Naive thymus-derived CD4-positive, alpha-beta T cell (primary cell): ENCODE measurements around the gene NUF2. TPM values are rescaled to one million over a fixed set of nuclear protein-coding genes. Genes with fewer than 3 reads are reported as not detected.
"Not testable (repeated sequence)": the region's sequence is repeated elsewhere in the genome, so short reads cannot be mapped to it uniquely, and the experiment has no call there.

Source experiments
- ATAC-seq: fragments of 150-1000 bp; cut with Tn5 transposase; 2 replicates; pipeline ENCODE4 v1.10.0; 2021; ENCODE audit warnings: mild to moderate bottlenecking, moderate library complexity
- CTCF ChIA-PET: fragments of 350-600 bp; sonication (Branson Sonifier 250); formaldehyde crosslinking; loops from one replicate; lab custom pipeline; 2021; ENCODE audit warnings: antibody characterized with exemption; lab: Charles Lee
- POLR2A ChIA-PET: fragments of 350-600 bp; sonication (Branson Sonifier 250); formaldehyde crosslinking; loops from one replicate; lab custom pipeline; 2021; ENCODE audit warnings: antibody characterized with exemption, inconsistent platforms; lab: Charles Lee
- DNase-seq, 9 donors: peaks; one replicate each; pipeline versions ENCODE4 v3.0.0 to v3.0.0-alpha.2; 2020 to 2022; ENCODE audit warnings: mixed read lengths in 1 of 9
- H3K27ac ChIP-seq: one replicate; pipeline ENCODE4 v1.7.0; 2013; ENCODE audit warnings: mild to moderate bottlenecking, low read depth, low read length, moderate library complexity
- H3K27me3 ChIP-seq, 2 donors: one replicate each; pipeline ENCODE4 v1.7.0; 2013; ENCODE audit warnings: low read length in 2 of 2, mild to moderate bottlenecking in 2 of 2, moderate library complexity in 2 of 2; ENCODE audit not compliant: control insufficient read depth in 2 of 2, insufficient read depth in 2 of 2
- H3K36me3 ChIP-seq, 3 experiments: 1 replicate in 2 of 3; 2 replicates in 1 of 3; pipeline ENCODE4 v1.7.0; 2013; ENCODE audit warnings: low read length in 3 of 3, mild to moderate bottlenecking in 3 of 3, moderate library complexity in 1 of 3; ENCODE audit not compliant: insufficient read depth in 3 of 3, control insufficient read depth in 2 of 3
- H3K4me1 ChIP-seq, 2 donors: one replicate each; pipeline ENCODE4 v1.7.0; 2013; ENCODE audit warnings: low read length in 2 of 2, mild to moderate bottlenecking in 2 of 2, moderate library complexity in 1 of 2; ENCODE audit not compliant: control insufficient read depth in 2 of 2, insufficient read depth in 2 of 2
- H3K4me3 ChIP-seq: 2 replicates; pipeline ENCODE4 v1.7.0; 2013; ENCODE audit warnings: mild to moderate bottlenecking, low read length
- H3K9me3 ChIP-seq, 3 experiments: 1 replicate in 2 of 3; 2 replicates in 1 of 3; pipeline ENCODE4 v1.7.0; 2013; ENCODE audit warnings: low read length in 3 of 3; ENCODE audit not compliant: control insufficient read depth in 2 of 3
- H3K27ac Mint-ChIP-seq, 9 donors: one replicate each; pipeline ENCODE4 v1.8.0; 2020 to 2022; ENCODE audit warnings: mixed read lengths in 9 of 9, mild to moderate bottlenecking in 8 of 9, moderate library complexity in 5 of 9, inconsistent platforms in 2 of 9
- H3K27me3 Mint-ChIP-seq, 5 donors: one replicate each; pipeline ENCODE4 v1.8.0; 2021 to 2022; ENCODE audit warnings: mixed read lengths in 5 of 5, mild to moderate bottlenecking in 1 of 5
- H3K36me3 Mint-ChIP-seq, 5 donors: one replicate each; pipeline ENCODE4 v1.8.0; 2020 to 2022; ENCODE audit warnings: mixed read lengths in 5 of 5, mild to moderate bottlenecking in 3 of 5, inconsistent platforms in 1 of 5
- H3K4me1 Mint-ChIP-seq, 7 donors: one replicate each; pipeline ENCODE4 v1.8.0; 2020 to 2022; ENCODE audit warnings: mixed read lengths in 7 of 7, mild to moderate bottlenecking in 3 of 7, inconsistent platforms in 1 of 7
- H3K4me3 Mint-ChIP-seq, 10 donors: one replicate each; pipeline ENCODE4 v1.8.0; 2020 to 2022; ENCODE audit warnings: mild to moderate bottlenecking in 10 of 10, mixed read lengths in 10 of 10, moderate library complexity in 6 of 10, inconsistent platforms in 2 of 10
- H3K9me3 Mint-ChIP-seq, 11 donors: one replicate each; pipeline ENCODE4 v1.8.0; 2020 to 2022; ENCODE audit warnings: mixed read lengths in 11 of 11, mild to moderate bottlenecking in 4 of 11, inconsistent platforms in 1 of 11, moderate library complexity in 1 of 11
- intact Hi-C, 2 donors: fragments of 100-400 bp; cut with micrococcal nuclease; formaldehyde crosslinking; loops; one replicate each; pipeline ENCODE4 v1.15.1; 2023
- polyA plus RNA-seq, 2 donors: library from polyadenylated mRNA; unstranded; fragments of 300-500 nt; fragmentation: Illumina TruSeq; gene quantifications; one replicate each; pipeline ENCODE4 v1.2.3, GENCODE V29; 2021
- total RNA-seq, 6 experiments: library from RNA in 5 of 6; stranded (reverse) in 5 of 6; gene quantifications; 1 replicate in 5 of 6; 2 replicates in 1 of 6; pipeline ENCODE4 v1.2.3 and lab custom pipeline; 2021 to 2026

Gene NUF2
- total and polyA plus RNA-seq, 7 experiments from 2014 or later = 1.0 to 38.8 (median 1.6) TPM

DNA sequence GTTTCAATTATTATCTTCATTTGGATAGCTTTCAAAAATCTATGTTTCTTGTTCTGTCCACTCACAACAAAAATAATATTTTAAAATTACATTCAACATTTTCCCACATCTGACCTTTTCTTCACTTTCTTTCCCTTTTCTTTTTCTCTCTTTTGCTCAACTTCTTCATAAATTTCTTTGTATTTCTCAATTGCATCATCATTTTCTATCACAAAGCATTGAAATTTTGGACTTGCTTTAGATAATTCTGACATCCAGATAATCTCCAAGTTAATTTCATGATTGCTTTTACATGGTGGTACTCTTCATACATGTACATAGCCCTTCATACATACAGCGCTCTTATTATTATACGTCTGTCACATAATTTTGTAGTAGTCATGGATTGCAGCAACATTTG lies 30.2 kb downstream of the NUF2 start:
- ATAC-seq (no peak), DNase-seq (no peak)
- H3K27me3 Mint-ChIP-seq = no peaks in the 10 kb centered on the region
- ChIA-PET POLR2A (no interaction called here), CTCF (no interaction called here)
- H3K4me3 ChIP-seq = no peak overlapping the region
- H3K36me3 Mint-ChIP-seq = peaks cover 0 to 18% (median 10%) of the 10 kb centered on the region in 5 donors
- no peaks in the 10 kb centered on the region for H3K4me1 Mint-ChIP-seq
- no peaks in the 10 kb centered on the region for H3K9me3 ChIP-seq
- H3K9me3 Mint-ChIP-seq = no peaks in the 10 kb centered on the region
- no peak overlapping the region for H3K27ac Mint-ChIP-seq
- H3K27me3 ChIP-seq = no peaks in the 10 kb centered on the region
- H3K4me1 ChIP-seq = no peaks in the 10 kb centered on the region
- intact Hi-C loops = no loop called here
- no peaks in the 10 kb centered on the region for H3K36me3 ChIP-seq
- no peak overlapping the region for H3K27ac ChIP-seq
- H3K4me3 Mint-ChIP-seq = no peak overlapping the region

GRCh38 chr1:163357378-163357777 lies 35.6 kb downstream of the NUF2 start:
- DNase-seq (no peak), ATAC-seq (no peak)
- H3K9me3 Mint-ChIP-seq = no peaks in the 10 kb centered on the region
- Histone ChIP-seq H3K9me3 (no peaks in the 10 kb centered on the region), H3K4me3 (no peak overlapping the region), H3K36me3 (no peaks in the 10 kb centered on the region), H3K4me1 (no peaks in the 10 kb centered on the region), H3K27me3 (no peaks in the 10 kb centered on the region), H3K27ac (no peak overlapping the region)
- H3K27ac Mint-ChIP-seq = no peak overlapping the region
- intact Hi-C loops = no loop called here
- H3K36me3 Mint-ChIP-seq = no peaks in the 10 kb centered on the region
- H3K4me1 Mint-ChIP-seq = peaks cover 0 to 6% (median 4%) of the 10 kb centered on the region in 7 donors
- POLR2A ChIA-PET = no interaction called here
- H3K27me3 Mint-ChIP-seq = peaks cover 0 to 10% (median 0%) of the 10 kb centered on the region in 5 donors
- no peak overlapping the region for H3K4me3 Mint-ChIP-seq
- CTCF ChIA-PET = no interaction called here

DNA sequence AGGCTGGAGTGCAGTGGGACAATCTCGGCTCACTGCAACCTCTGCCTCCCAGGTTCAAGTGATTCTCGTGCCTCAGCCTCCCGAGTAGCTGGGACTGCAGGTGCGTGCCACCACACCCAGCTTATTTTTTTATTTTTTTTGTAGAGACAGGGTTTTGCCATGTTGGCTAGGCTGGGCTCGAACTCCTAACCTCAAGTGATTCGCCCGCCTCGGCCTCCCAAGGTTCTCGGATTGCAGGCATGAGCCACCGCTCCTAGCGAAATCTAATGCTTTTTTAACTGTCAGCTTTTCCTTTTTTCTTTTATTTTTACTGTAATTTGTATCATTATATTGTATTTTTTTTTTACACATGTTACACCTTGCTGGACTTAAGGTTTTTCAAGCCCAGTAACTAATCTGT lies 36.4 kb downstream of the NUF2 start:
- H3K27ac ChIP-seq, DNase-seq, H3K9me3 Mint-ChIP-seq, H3K9me3 ChIP-seq, H3K27me3 ChIP-seq, H3K4me3 Mint-ChIP-seq, POLR2A ChIA-PET, CTCF ChIA-PET, H3K27ac Mint-ChIP-seq, ATAC-seq, H3K36me3 Mint-ChIP-seq, H3K4me1 ChIP-seq, H3K4me3 ChIP-seq, H3K36me3 ChIP-seq, intact Hi-C loops, H3K4me1 Mint-ChIP-seq: not testable (repeated sequence)
- peaks cover 0 to 10% (median 7%) of the 10 kb centered on the region in 5 donors for H3K27me3 Mint-ChIP-seq

GRCh38 chr1:163361123-163361934 lies 39.6 kb downstream of the NUF2 start:
- Histone ChIP-seq H3K4me1 (no peaks in the 10 kb centered on the region), H3K4me3 (no peak overlapping the region), H3K27me3 (no peaks in the 10 kb centered on the region), H3K36me3 (no peaks in the 10 kb centered on the region), H3K27ac (no peak overlapping the region), H3K9me3 (no peaks in the 10 kb centered on the region)
- ATAC-seq (no peak), DNase-seq (no peak)
- H3K4me1 Mint-ChIP-seq = peaks cover 0 to 6% (median 4%) of the 10 kb centered on the region in 7 donors
- CTCF ChIA-PET = no interaction called here
- H3K4me3 Mint-ChIP-seq = peak overlapping the region in 1 of 10 donors; percentile 52
- POLR2A ChIA-PET = no interaction called here
- H3K27ac Mint-ChIP-seq = no peak overlapping the region
- peaks cover 0 to 24% (median 15%) of the 10 kb centered on the region in 5 donors for H3K27me3 Mint-ChIP-seq
- intact Hi-C loops = loop anchor here in 1 of 2 donors (2.0 kb wide), 1 partner anchor 1711 kb away; no protein-coding TSS in a partner anchor
- H3K9me3 Mint-ChIP-seq = peaks cover 0 to 2% (median 0%) of the 10 kb centered on the region in 11 donors
- H3K36me3 Mint-ChIP-seq = no peaks in the 10 kb centered on the region

DNA sequence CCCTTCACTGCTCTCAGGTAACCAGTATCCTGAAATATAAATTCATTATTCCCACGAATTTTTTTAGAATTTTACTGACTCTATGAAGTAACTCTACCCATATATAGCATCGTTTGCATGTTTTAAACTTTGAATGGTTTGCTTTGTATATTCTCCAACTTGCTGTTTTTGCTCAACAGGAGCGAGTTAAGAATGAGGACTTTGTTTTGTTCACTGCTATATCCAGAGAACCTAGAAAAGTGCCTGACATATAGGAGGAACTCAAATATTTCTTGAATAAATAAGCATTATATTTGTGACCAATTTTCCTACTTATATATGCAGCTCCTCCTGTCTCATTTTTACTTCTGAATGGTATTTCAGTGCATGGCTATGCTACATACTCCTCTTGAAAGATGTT lies 43.4 kb downstream of the NUF2 start:
- H3K27ac Mint-ChIP-seq = no peak overlapping the region
- Histone ChIP-seq H3K27ac (no peak overlapping the region), H3K4me3 (no peak overlapping the region), H3K9me3 (no peaks in the 10 kb centered on the region), H3K4me1 (no peaks in the 10 kb centered on the region), H3K27me3 (no peaks in the 10 kb centered on the region), H3K36me3 (no peaks in the 10 kb centered on the region)
- intact Hi-C loops = no loop called here
- DNase-seq (no peak), ATAC-seq (no peak)
- peaks cover 0 to 6% (median 4%) of the 10 kb centered on the region in 7 donors for H3K4me1 Mint-ChIP-seq
- CTCF ChIA-PET = no interaction called here
- peaks cover 0 to 29% (median 16%) of the 10 kb centered on the region in 5 donors for H3K27me3 Mint-ChIP-seq
- peaks cover 0 to 2% (median 0%) of the 10 kb centered on the region in 11 donors for H3K9me3 Mint-ChIP-seq
- no peaks in the 10 kb centered on the region for H3K36me3 Mint-ChIP-seq
- POLR2A ChIA-PET = no interaction called here
- H3K4me3 Mint-ChIP-seq = no peak overlapping the region

- no peak for ATAC-seq
- H3K27ac ChIP-seq = no peak overlapping the region
- POLR2A ChIA-PET = no interaction called here
- no peak overlapping the region for H3K4me3 Mint-ChIP-seq
- no peaks in the 10 kb centered on the region for H3K36me3 Mint-ChIP-seq
- H3K27me3 Mint-ChIP-seq = peaks cover 0 to 29% (median 10%) of the 10 kb centered on the region in 5 donors
- H3K27ac Mint-ChIP-seq = no peak overlapping the region
- no peak for DNase-seq
- H3K4me1 ChIP-seq = no peaks in the 10 kb centered on the region
- no peak overlapping the region for H3K4me3 ChIP-seq
- no peaks in the 10 kb centered on the region for H3K9me3 ChIP-seq
- H3K9me3 Mint-ChIP-seq = peaks cover 0 to 2% (median 0%) of the 10 kb centered on the region in 11 donors
- CTCF ChIA-PET = no interaction called here
- peaks cover 0 to 3% (median 2%) of the 10 kb centered on the region in 7 donors for H3K4me1 Mint-ChIP-seq
- H3K36me3 ChIP-seq = no peaks in the 10 kb centered on the region
- no peaks in the 10 kb centered on the region for H3K27me3 ChIP-seq
- intact Hi-C loops = no loop called here
Measured at GRCh38 chr1:163366555-163366954, 44.8 kb downstream of the NUF2 start.

DNA sequence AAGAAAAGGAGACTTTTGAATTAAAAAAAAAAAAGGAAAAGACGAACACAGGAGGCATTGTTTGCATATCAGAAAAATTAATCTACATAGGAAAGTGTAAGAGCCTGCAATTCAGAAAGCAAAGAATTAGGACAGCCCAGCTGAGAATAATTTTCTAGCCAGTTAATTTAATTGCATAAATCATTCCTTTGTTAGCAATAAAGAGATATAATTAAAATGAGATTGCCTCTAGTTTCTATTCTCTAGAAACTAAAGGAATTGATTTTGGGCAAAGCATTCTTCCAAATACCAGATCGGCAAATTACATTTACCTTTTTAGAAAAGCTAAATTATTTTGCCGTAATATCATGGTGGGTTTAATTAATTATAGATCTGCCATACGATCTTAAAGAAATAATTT lies 46.0 kb downstream of the NUF2 start:
- no peak overlapping the region for H3K4me3 ChIP-seq
- H3K27ac Mint-ChIP-seq = no peak overlapping the region
- no peak for DNase-seq
- no peaks in the 10 kb centered on the region for H3K36me3 Mint-ChIP-seq
- peaks cover 0 to 28% (median 14%) of the 10 kb centered on the region in 5 donors for H3K27me3 Mint-ChIP-seq
- no peaks in the 10 kb centered on the region for H3K4me1 ChIP-seq
- H3K27me3 ChIP-seq = no peaks in the 10 kb centered on the region
- no peak for ATAC-seq
- intact Hi-C loops = no loop called here
- H3K9me3 Mint-ChIP-seq = peaks cover 0 to 2% (median 0%) of the 10 kb centered on the region in 11 donors
- H3K27ac ChIP-seq = no peak overlapping the region
- POLR2A ChIA-PET = no interaction called here
- no peak overlapping the region for H3K4me3 Mint-ChIP-seq
- H3K9me3 ChIP-seq = no peaks in the 10 kb centered on the region
- H3K36me3 ChIP-seq = no peaks in the 10 kb centered on the region
- CTCF ChIA-PET = no interaction called here
- H3K4me1 Mint-ChIP-seq = no peaks in the 10 kb centered on the region
